IPS DF 4.7 (cell line): Measurements from ENCODE around the gene NMRK1.

Experiments used
- DNase-seq: peaks from one replicate; pipeline ENCODE4 v3.0.0-alpha.2; 2013; ENCODE audit warnings: low spot score; ENCODE audit errors: extremely low read depth

NMRK1 gene

GRCh38 chr9:75087824-75088645 lies at the start of gene NMRK1, which contains the start of gene OSTF1:
Gene NMRK1 (minus strand): TSS chr9:75088155. CDS start chr9:75083115, 5,040 bp downstream.
Gene OSTF1 (plus strand): TSS chr9:75088514. CDS start chr9:75088693, 179 bp downstream.
- DNase-seq: no peak

DNA sequence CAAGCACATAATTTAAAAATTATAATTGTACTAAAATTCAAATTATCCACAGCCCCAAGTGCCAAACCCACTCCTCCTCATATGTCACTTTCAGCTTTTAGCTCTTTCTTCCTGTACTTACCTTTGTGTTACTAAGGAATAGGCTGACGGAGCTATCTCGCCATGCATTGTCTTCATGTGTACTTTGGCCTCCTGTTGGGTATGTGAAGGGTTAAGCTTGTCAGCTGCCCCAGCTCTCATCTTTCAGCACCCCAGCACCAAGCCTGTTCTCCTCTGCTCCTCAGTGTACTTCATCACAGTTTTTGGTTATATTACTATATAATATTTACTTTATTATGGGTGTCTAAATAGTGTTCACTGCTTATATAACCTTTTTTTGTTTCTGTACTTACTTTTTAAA lies 46.5 kb upstream of the NMRK1 start:
- no peak for DNase-seq

- DNase-seq: no peak
Measured at GRCh38 chr9:75133396-75133795, 45.4 kb upstream of the NMRK1 start.

DNA sequence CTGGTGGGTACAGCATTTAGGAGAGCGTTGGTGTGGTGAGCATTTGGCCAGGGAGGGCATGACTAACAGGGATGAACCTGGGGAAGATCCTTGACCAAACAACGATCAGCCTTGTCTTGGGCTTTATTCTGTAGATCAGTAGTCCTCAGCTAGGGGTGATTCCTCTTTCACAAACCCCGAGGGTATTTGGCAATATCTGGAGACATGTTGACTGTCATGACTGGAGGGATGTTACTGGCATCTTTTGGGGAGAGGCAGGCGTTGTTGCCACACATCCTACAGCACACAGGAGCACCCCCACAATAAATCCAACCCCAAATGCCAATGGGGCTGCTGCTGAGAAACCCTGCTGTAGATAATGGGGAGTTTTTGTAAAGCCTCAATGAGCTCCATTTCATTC lies 44.3 kb upstream of the NMRK1 start:
- DNase-seq: no peak

GRCh38 chr9:75131700-75132099 lies 43.7 kb upstream of the NMRK1 start:
- no peak for DNase-seq

DNA sequence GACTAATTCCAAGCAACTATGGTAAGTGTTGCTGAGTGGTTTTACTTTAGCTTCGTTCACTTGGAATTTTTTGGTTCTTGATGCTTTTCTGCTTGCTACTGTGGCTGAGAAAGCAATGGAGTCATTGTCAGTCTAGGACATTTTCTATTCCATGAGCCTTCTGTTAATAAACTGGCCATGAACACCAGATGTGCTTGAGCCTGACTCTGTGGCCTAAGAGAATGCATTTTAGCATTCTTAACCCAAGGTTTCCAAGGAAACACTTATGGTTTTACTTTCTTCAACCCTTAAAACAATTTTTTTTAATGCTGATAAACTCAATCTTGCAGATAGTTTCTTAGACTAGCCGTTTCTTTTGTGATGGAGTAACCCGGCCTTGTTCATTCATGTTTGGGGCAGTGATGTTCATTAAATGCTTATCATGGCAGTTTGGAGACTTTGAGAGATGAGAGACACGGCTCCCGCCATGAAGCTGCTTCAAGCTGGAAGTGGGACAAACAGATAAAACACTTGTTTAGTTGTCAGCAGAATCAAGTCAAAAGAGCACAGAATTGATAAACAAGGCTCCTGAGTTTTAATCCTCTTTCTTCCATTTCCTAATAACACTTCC lies 42.8 kb upstream of the NMRK1 start:
- DNase-seq: no peak

DNA sequence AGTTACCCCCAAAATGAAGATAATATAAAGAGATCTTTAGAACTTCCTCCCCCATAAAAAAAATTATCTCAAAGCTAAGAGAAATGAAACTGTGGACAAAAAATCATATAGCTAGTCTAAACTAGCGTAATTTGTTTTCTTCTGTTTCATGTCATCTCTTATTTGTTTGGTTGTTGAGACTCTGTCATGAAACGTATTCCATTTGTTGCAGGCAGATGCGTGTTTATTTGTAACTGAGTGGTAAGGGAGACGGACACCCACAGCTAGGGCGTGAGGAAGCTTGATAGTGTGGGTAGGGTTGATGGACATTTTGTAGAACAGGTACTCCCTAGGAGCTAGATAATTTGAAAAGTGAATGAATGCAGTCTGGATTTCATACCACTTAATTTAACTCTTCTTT lies 42.2 kb upstream of the NMRK1 start:
- DNase-seq: no peak

DNA sequence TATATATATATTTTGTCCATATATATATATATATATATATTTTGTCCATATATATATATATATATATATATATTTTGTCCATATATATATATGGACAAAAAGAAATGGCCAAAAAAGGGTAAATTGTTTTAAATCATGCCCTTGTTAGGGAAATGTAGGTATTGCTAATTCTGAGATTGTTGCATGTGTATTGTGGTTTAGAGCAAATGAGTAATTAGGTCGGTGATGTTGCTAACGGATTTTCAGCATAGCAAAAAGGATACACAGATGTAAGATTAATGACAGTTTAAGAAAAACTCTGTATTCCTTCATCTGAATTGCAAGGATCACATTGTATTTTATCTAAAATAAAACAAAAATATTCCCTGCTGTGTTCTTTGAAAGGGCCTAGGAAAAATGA lies 40.6 kb upstream of the NMRK1 start:
- DNase-seq: no peak

DNA sequence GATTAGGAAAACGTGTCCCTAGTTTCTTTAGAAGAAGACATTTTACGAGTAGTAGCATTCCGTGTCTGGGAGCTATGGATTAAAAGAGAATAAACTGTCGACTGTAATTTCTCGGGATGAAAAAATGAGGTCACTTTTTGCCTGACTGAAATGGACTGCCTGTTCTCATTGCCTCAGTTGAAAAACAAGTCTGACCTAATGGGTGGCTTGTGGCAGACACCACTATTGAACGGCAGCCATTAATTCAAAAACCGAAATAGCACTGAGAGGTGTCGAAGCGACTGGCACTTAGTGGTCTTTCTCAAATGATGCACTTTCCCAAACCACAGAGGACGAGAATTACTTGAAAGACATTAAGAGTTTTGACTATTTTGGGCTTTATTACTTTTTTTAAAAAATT lies 35.7 kb upstream of the NMRK1 start:
- no peak for DNase-seq

GRCh38 chr9:75121914-75122558 lies 34.1 kb upstream of the NMRK1 start:
- no peak for DNase-seq

DNA sequence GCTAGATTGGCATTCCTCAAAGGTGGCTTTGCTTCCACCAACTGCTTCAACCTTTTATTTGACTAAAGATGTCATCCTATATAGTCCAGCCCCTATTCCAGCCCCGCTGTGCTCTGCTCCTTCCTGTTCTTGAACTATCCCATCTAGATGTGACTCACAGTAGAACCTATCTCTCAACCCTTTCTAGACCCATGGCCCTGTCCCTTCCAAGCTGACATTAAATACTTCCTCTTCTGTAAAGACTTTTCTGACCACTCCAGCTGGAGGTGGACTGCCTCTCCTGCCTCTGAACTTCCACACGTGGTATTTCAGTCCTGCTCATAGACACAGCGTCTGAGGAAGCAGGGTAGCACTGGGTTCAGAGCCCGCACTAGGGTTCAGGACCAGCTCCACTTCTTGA lies 32.7 kb upstream of the NMRK1 start:
- no peak for DNase-seq

DNA sequence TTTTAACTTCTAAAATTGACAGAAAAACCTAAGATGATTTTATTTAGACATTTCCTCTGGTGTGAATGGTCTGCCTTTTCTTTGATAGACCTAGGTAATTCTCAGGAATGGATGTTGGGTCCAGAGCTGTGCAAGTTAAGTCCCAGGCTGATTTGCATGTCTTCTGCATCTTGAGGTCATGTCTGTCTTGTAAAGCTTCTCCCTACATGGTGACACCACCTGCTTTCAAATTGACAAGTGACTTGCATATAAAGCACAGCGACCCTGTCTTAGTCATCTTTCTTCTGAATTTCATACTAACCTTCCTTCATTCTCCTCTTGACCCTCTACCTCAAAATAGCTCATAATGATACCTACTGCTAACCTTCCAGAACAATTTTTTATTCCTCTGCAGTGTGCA lies 29.6 kb upstream of the NMRK1 start:
- no peak for DNase-seq

DNA sequence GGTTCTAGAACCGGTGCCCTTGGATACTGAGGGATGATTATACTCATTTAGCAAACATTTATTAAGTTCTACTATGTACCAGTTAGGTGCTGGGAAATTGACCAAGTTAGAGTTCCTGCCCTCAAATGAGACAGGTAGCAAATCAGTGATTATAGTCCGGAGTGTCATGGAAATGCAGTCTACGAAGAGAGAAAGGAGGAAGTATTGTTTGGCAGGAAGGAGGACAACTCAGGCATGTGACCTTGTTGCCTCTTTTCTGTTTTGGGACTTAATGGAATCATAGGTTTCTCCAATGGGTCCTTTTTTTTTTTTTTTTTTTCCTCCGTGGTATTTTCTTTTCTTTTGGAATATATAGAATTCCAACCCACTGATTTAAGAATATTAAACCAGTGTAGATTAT lies 28.4 kb upstream of the NMRK1 start:
- DNase-seq: no peak

- no peak for DNase-seq
Measured at GRCh38 chr9:75112789-75113188, 24.8 kb upstream of the NMRK1 start.

DNA sequence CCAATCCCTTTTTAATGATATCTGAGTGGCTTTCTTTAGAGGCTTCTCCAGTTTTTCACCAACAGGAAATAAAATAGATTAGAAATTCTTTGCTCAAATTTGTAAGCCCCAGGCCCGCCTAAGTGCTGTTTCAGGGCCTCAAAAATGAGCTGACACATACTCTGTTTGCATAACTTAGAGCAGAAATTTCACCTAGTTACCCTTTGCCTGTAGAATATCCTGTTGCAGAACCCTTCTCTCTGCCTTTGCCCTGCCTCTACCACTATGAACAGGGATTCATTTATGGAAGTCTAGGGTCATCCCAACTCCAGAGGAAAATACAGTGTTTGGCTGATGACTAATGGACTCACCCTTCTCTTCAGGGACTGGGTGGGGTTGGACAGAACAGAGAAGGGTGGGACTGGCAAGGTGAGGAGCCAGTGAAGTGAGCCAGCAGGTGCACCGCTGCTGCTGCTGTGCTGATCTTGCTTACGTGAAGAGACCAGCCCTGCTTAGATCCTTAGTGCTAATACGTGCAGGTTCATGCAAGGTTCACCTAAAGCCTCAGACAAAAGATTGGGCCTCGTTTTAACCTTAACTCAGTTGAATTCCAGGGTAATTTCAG lies 23.2 kb upstream of the NMRK1 start:
- DNase-seq: no peak

GRCh38 chr9:75109210-75109839 lies 21.4 kb upstream of the NMRK1 start:
- DNase-seq: no peak

DNA sequence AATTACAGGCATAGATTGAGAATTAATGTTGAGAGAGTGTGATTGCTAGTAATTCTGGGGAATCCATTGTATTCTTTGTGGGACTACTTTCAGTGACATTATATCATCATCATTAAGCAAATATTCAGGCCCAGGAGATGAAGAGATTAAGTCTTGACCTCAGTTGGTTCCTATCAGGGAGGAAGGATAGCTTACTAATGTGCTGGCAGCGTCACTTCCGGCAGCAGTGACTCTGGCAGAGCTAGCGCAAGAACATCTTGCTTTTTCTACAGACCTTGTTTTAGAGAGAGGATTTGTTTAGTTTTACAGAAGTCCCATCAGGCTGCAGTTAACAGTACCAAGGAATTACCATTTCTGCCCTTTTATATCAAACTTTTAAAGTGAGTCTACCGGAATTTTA lies 20.6 kb upstream of the NMRK1 start:
- DNase-seq: no peak

- DNase-seq: no peak
Measured at GRCh38 chr9:75106857-75107256, 18.9 kb upstream of the NMRK1 start.

GRCh38 chr9:75105841-75106240 lies 17.9 kb upstream of the NMRK1 start:
- DNase-seq: no peak

- DNase-seq: no peak
Measured at GRCh38 chr9:75105019-75105540, 17.1 kb upstream of the NMRK1 start.

- DNase-seq: no peak
Measured at GRCh38 chr9:75104607-75105006, 16.7 kb upstream of the NMRK1 start.
